Skeletal muscle cell (primary cell): Measurements from ENCODE around the gene RBMS3.

Experiments
- DNase-seq: peaks from one replicate; pipeline ENCODE4 v3.0.0-alpha.2; 2010; ENCODE audit warnings: low read depth
- H3K4me3 ChIP-seq: 2 replicates; pipeline ENCODE4 v1.5.1; 2011; ENCODE audit warnings: low read depth, mild to moderate bottlenecking, control low read depth, low read length, moderate library complexity

Gene RBMS3

DNA sequence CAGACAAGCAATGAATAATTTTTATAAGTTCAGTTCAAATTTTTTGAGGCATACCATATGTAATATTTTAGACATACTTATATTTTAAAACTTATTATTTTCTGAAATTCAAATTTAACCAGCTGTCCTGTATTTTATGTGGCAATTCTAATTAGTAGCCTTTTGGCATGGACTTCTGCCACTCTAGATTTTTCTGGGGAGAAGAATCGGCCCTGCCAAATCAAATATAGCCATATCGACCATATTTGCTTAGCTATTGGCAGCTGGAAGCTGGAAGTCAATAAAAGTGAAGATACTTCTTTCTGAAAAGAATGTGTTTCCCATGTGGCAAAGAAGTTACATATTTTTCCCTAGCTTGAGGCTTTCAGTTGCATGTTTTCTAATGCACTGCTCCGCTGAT, 9.4 kb upstream of the RBMS3 start:
- no peak overlapping the region for H3K4me3 ChIP-seq
- DNase-seq, result no peak

- H3K4me3 ChIP-seq, result no peak overlapping the region
- DNase-seq, result no peak
These were observed 6.2 kb upstream of the RBMS3 start for GRCh38 chr3:29274667-29275066.

- H3K4me3 ChIP-seq, result no peak overlapping the region
- peak; percentile 75 for DNase-seq
These were observed 5.6 kb upstream of the RBMS3 start for GRCh38 chr3:29275309-29275708.

DNA sequence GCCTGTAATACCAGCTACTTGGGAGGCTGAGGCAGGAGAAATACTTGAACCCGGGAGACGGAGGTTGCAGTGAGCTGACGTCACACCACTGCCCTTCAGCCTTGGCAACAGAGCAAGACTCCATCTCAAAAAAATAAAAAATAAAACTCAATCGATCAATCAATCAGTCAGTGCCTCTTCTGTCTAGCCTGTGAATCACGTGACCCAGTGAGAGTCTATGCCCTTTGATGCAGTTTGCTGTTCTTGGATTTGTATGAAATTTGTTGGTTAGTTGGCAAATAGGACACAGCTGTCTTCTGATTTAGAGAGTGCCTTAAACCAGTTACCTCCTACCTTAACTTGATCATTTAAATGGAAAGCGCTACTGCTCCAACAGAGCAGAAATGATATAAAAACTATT, 3.6 kb upstream of the RBMS3 start:
- H3K4me3 ChIP-seq, result no peak overlapping the region
- no peak for DNase-seq

DNA sequence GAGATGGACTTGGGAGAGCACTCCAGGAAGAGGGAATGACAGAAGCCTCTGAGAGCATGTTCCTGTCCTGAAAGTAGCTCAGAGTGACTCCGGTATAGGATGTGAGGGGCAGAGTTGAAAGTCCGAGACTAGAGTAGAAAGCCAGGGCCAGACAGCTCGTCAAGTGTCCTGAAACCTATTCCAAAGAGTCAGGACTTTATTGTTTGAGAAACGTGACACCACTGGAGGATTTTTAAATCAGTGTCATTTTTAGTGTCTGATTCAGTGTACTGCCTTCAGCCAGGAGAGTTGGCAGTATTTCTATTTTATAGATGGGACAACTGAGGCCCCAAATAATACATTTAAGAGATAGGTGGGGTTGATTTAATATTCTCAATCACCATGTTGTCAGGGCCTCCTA, 1.6 kb upstream of the RBMS3 start:
- DNase-seq, result no peak
- H3K4me3 ChIP-seq, result no peak overlapping the region

DNA sequence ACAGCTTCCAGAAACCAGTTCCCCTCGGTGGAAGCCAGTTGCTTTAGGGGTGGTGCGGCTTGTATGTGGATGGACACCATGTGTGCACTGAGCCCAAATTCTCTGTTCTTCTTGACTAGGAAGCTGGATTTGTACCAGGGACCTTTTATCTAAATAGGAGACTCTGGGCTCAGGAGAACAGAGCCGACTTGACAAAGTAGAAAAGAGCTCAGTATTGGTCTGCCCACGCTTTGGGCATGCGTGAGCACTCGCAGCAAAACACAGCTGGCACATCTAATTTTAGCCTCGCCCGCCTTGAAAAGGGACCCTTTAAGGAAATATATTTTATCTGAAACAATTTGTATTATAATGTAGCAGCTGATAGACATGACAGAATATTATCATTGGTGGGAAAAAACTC, 1.1 kb upstream of the RBMS3 start:
- DNase-seq, result no peak
- no peak overlapping the region for H3K4me3 ChIP-seq

DNA sequence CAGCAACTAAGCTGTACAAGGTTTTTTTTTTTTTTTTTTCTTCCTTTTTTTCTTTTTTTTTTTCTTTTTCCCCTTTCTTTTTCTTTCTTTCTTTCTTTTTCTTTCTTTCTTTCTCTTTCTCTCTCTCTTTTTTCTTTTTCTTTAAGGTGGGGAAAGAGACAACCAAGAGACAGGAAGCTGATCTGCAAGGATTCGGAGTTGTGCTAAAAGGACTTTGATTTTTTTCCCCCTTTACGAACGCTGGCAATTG, 148 bp downstream of the RBMS3 start:
- H3K4me3 ChIP-seq, result peak overlapping the region; percentile 69
- no peak for DNase-seq

- peak overlapping the region; percentile 69 for H3K4me3 ChIP-seq
- no peak for DNase-seq
These were observed 722 bp downstream of the RBMS3 start for GRCh38 chr3:29281344-29282241.

GRCh38 chr3:29282427-29283230, 1.8 kb downstream of the RBMS3 start:
- no peak for DNase-seq
- H3K4me3 ChIP-seq, result peak overlapping the region; percentile 69

DNA sequence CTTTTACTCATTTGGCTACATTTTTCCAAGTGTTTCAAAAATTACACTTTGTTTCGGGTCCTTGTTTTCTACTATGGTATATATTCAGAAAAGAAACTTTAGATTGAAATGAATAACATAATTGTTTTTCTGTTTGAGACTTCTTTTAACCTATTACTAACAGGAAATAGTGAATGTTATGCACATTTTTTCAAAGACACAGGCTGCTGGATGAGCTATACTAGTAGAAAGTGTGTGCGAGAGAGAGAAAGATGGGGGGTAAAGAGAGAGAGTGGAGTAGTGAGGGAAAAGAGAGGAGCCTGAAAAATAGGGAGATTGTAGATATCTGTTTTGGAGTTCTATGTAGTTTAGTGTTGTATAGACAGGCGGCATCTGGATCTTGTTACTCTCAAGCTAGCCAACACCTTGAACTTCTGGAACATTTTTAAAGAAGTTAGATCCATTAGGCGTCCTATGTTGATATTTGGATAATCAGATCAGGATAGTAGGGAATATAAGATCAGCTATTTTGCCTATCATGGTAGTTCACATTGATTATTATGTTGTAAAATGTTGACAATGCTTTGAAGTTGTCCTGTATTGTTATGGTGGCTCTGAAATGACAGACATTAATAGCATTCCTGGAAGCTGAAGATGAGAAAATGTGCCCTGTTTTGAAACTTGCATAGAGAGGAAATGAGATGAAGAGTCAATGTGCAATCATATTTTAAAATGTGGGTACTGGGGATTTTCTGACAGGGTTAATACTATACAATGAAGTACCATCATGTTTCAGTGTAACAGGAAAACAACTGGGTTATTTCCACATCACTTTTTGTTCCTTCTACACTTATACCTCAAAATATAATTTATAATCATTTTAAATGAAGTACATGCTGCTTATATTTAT, 2.6 kb downstream of the RBMS3 start:
- no peak for DNase-seq
- H3K4me3 ChIP-seq, result peak overlapping the region; percentile 69

GRCh38 chr3:29284497-29284896, 3.6 kb downstream of the RBMS3 start:
- H3K4me3 ChIP-seq, result peak overlapping the region; percentile 69
- no peak for DNase-seq

DNA sequence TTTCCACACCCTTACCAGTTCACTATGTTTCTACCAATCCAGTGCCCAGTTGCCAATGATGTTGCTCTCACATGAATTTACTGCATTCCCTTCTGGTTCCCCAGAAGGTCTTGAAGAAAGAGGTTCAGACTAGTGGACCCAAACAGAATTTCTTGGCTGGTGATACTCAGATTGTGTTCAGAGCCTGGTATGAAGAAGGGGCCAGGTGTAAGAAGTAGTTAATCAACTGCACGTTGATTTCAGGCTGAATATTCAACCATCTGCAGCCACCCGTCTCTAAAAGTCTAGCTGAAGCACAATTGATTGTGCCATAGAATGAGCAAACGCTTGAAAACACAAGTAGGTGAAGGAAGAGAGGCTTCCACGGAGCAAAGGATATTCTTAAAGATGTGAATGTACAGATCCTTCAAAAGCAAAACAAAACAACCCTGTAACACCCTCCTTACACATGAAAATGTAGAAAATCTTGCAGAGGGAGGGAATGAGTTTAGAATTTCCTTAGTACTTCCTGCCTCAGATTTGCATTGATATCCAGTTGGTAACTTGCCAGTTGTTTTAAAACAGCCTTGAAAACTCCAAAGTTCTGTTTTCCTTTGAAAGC, 4.7 kb downstream of the RBMS3 start:
- no peak for DNase-seq
- peak overlapping the region; percentile 36 for H3K4me3 ChIP-seq

- peak; percentile 76 for DNase-seq
- peak overlapping the region; percentile 36 for H3K4me3 ChIP-seq
These were observed 5.8 kb downstream of the RBMS3 start for GRCh38 chr3:29286478-29287240.

GRCh38 chr3:29290596-29290995, 9.7 kb downstream of the RBMS3 start:
- H3K4me3 ChIP-seq, result no peak overlapping the region
- DNase-seq, result no peak

GRCh38 chr3:29291260-29291981, 10.6 kb downstream of the RBMS3 start:
- no peak for DNase-seq
- H3K4me3 ChIP-seq, result no peak overlapping the region

GRCh38 chr3:29291982-29292363, 11.1 kb downstream of the RBMS3 start:
- no peak overlapping the region for H3K4me3 ChIP-seq
- no peak for DNase-seq

DNA sequence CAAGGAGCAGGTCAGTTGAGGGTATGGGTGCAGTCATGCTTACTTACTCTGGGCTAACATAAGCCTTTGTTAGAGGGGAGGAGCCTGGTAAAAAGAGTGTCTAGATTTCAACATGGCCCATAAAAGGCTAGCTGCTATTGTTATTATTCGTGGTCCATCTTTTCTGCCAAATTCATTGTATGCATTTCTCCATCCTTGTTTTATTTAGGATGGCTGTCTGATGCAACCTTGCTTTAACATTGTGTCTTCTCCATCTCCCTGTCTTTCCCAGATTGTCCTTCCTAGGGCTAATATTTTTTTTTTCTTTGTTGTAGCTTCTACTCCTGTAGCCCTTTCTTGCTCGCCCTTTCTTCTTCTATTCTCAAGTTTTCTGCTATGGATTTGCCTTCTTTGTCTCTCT, 12.6 kb downstream of the RBMS3 start:
- H3K4me3 ChIP-seq, result no peak overlapping the region
- no peak for DNase-seq

- H3K4me3 ChIP-seq, result no peak overlapping the region
- DNase-seq, result no peak
These were observed 17.1 kb downstream of the RBMS3 start for GRCh38 chr3:29297998-29298397.
